Fibroblast of skin of back (primary cell): ENCODE measurements around the gene ADTRP.

Experiments
- DNase-seq: peaks from one replicate; pipeline ENCODE4 v3.0.0-alpha.2; 2013

Gene ADTRP

DNA sequence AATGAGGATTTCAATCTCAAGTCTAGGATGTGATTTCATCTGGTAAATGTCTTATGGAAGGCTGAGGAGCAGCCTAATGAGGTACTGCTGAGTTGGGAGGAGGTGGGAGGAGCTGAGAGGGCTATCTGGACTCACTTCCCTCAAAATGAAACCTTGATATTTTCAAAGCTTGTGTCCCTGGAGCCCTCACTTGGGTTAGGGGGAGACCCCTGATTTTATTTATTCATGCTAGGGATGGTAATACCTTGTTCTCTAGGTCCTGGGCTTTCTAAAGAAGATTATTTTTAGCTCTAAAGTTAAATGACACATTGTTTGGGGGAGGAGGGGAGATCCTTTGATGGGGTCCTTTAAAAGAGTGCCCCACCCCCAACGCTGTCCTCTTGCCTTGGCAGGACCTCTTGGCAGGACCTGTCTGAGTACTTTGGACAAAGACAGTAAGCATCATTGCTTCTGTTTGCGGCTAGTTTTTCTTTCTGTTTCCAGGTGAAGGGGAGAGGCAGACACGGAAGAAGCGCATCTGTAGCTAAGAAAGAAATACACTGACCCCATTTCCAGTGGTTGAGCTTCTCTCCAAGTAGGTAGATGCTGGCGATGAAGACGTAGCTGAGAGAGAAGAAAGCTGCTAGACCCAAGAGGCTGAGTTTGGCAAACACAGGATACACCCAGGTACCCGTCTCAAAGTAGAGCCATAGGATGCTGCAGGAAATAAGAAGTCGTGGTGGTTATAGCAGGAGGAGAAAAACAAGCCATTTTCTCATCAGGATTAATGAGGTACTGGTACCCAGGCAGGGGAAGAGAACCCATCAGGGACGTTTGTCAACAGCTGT lies 55.6 kb downstream of the ADTRP start:
- DNase-seq = no peak

DNA sequence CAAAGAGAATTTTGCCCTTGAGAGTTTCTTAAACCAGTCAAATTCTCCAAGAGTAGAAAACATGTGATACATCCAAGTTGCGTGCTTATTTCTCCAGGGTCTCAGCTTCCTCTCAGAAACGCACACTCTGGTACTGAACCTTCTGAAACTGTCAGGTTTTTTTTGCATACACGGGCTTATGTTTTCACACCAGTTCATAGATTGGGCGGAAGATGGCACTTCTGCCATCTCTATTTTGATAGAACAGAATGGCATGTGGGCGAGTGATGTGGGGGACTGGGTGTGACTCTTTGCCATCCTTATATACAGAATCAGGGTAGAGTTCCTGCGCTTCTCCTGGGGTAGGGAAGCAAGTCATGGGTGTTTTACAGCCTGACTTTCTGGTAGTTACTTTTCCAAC lies 56.4 kb downstream of the ADTRP start:
- DNase-seq = no peak

DNA sequence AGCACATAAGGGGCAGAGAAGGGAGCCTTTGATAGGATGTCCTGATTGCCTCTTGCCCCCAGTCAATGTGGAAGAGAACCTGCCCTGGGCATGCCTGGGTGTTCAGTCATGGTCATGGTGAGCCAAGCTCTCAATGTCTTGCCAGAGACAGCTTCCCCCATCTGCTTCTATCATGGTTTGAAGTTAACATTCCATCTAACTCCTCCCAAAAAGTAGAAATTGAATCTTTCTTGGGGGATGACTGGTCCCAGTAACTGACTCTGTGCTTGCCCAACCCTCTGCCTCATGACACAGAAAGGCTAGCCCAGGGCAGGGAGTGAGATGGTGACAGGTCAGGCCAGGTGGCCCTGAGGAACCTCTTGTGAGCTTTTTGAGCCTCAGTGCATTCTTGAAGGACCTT lies 60.1 kb downstream of the ADTRP start:
- DNase-seq = no peak

DNA sequence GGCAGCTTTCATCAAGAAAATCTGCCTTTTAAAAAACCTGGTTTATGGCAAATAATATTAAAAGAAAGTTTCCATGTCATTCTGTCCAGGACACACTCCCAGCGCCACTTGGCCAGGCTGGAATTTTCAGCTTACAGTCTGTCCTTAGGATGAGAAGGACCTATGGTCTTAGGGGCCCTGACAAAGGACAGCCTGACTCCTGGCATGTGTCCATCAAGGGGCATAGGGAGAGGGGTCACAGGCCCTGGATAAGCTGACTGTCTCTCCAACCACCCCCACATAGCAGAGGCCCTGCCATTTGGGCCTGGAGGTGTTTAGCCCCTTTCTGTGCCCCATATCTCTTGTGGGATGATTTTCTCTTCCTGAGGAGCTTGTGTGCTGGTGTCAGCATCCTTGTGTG lies 60.6 kb downstream of the ADTRP start:
- DNase-seq = no peak

DNA sequence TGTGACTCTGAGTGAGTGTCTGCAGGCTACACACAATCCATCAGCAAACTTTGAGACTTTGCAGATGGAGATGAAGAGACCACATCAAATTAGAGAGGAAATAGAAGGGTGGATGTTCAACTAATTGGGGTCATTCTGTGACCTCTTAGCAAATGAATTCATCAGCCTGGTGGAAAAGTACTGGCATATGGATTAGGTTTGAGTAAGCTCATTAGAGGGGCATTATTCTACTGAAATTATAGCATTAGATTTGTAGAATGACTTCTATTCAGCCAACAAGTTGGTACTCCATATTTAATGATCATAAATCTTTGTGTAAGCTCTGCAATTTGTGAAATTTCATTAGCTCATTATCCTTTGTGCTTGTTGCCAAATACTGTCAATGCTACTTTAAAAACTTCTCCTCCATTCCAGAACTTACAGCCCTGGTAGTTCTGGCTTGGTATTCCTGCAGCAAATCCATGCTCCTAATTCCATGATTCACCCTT lies 63.8 kb downstream of the ADTRP start:
- no peak for DNase-seq

DNA sequence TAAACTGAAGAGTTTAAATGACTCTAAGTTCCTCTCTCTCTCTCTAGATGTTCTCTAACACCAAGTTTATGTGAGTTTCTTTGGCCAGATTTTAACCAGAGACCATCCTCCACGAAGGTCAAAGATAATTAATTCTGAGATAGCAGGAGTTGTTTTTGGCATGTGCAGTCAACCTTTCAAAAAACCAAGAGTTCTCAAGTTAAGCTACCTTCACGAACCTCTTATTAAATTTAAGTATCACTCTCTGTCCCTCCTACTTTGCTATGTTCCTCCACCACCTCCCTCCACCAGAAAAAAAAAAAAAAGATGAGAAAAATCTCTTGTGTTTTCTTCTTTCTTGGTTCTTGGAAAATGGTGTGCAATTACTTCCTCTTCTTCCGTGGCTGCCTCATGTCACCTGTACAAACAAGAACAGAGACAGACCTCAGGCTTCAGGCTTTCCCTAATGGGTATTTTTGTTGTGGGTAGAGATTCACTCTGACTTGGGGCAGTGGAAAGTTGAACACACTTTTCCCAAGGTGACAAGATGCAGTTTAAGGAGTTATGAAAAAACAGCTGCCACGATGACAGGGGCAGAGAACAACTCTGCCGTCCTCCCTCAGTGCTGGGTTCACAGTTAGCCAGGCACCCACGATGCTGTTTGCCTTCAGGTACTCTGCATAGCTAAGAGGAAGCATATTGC lies 64.3 kb downstream of the ADTRP start:
- no peak for DNase-seq

DNA sequence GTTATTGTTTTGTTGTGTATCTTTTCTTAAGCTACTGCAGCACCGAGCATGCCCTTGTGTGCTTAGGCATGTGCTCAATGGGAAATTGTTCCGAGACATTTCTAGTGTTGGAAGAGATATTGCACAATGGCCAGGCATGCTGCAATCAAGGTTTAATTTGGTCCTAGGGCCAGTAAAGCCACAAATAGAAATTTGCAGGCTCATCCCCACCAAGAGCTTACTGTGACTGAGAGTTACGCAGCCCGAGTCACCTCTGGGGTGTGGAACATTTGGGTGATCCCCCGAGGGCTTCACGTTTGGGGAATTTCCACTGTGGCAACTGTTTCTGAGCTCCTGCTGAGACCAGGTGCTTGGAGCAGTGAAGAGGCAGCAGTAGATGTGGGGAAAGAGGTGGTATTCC lies 65.8 kb downstream of the ADTRP start:
- no peak for DNase-seq

DNA sequence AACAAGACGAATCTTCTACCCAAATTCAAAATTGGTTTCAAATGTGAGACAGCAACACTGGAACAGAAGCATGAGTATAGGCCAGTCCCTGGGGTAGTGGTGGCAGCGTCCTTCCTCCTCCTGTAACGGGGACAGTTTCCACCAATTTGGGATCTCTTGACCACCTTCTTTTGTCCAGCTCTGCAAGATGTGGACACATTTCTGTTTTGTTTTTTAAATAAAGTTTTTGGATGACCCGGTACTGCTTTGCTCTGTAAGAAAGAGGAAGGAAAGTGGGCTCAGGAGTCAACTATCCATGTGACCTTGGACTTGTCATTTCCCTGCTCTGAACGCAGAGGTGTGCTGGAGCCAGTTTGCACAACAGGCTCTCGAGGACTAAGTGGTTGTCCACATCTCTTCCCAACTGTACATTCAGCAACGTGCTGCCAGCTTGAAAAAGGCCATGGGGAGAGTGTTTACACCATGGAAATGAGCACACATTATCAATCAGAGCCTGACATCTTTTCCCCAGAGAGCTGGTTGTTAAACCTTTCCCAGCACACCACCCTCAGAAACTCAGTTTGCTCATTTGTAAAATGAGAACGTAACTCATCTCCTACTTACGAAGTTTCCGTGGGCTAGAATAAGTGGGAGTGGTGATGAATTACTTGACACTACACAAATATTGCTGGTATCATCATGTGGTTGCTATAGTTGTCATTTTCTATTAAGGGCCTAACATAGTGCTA lies 66.5 kb downstream of the ADTRP start:
- no peak for DNase-seq

DNA sequence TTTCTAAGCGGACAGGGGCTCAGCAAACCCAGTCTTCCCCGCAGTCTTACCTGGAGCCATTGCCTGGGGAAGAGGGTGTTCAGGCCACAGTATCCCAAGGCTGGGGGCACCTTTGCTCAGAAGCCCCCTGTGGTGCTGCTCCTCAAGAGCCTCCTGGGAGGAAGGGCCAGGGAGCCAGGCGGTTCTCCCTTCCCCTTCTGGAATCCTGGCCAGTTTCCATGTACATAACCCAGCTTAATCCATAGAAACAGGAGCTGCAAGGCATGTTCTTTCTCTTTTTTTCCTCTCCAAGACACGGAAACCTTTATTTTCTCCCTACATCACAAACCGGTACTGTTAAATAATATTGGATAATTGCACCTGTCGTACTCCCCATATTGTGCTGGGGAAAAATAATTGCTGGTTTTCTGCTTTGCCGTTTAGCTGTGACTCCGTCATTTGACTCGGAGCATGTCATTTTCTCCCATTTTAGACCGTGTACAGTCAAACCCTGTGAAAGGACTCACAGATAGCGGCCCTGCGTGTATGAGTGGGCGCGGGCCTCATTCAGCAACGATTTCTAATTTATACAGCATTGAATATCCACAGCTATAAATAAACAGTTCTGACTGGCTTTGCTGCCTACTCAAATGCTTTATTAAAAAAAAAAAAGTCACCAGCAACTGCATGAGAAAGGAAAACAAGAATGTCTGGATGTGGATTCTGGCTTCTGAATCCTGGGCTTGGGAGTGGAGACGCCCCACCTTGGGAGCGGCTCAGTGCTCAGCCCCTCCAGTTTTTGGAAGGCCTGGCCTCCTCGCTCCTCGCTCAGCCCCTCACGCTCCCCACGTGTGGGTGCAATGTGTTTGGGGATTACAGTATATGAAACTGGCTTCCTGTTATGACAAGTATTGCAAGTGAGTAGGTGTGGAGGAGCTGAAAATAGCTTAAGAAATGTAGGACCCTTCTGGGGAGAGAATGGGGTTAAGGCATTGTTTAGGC lies 67.3 kb downstream of the ADTRP start:
- DNase-seq = peak; percentile 31

DNA sequence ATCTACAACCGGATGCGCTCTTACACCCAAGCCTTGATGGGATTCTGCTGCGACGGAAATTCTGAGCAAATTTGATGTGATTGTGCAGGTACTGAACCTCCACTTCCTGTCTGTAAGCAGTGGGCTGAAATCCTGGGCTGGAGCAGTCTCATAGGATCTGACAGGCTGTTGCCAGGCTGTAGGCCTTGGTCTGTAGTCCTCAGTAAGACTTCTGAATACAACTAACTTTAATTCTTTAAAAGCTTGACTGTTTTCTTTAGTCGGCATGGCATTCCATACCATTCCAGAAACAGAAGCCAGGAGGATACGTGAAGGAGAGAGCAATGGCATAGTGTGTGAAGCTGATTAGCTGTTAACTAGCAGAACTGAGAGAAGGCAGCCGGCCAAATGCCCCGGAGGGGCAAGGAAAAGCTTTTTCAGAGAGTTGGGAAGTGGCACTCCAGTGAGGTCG lies 68.3 kb downstream of the ADTRP start:
- DNase-seq = peak; percentile 44

DNA sequence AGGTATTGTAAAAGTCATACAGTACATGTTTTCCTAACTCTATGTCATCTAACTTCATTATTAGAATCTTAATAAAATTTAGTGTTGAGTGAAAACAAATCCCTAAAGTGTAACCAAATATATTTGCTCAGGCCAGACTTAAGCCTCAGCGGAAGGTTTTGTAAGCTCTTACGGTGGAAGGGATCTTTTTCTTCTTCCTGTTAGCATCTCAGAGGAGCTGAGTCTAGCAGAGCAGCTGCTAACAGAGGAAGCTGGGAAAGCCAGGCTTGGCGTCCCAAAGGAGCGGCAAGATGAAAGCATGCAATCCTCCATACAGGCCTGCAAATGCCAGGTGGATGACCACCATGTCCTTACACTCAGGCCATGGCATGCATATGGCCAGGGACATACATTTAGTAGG lies 72.4 kb downstream of the ADTRP start:
- DNase-seq = no peak

DNA sequence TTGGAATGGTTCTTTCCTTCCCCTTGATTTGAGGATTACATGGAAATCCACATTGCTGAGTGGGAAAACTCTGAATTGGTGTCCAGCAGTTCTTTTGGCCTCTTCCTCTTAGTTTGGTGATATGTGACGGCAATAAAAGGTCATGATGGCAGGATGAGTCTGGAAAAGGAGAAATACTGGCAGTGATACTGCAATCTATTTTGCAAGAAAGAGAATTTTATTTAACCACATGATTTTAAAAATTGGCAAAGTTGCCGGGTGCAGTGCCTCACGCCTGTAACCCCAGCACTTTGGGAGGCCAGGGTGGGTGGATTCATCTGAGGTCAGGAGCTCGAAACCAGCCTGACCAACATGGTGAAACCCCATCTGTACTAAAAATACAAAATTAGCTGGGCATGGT lies 73.1 kb downstream of the ADTRP start:
- no peak for DNase-seq

DNA sequence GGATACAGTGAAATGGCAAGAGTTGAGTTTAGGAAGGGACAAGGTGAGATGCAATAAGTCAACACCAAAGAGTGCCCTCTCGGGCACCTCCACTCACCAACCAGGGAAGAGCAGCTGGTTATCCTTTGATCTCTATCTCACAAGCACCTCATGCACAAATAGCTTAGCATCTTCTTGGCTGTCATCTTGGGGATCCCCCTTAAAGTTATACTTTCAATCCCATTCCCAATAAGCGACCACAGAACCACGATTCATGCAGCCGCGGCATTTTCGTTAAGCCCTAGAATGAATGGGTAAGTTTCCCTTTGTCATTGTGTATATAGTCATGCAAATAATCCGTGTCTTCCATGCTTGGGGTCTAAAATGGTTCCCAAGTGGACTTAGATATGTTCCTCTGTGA lies 73.5 kb downstream of the ADTRP start:
- no peak for DNase-seq

DNA sequence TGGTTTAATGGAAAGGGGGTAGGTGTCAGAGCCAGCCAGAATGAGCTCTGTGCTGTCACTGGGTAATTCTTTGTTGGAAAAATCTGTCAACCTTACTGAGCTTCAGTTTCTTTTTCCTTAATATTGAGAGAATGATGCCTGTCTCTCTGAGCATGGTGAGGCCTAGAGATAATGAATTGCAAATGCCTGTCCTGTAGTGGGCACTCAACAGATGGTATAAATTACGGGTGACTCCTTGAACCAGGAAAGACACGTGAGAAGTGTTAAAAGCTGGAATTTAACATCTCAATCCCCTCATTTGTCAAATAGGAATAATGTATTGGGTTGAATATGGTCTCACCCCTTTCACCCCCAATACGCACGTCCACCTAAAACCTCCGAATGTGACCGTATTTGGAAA lies 74.9 kb downstream of the ADTRP start:
- no peak for DNase-seq

DNA sequence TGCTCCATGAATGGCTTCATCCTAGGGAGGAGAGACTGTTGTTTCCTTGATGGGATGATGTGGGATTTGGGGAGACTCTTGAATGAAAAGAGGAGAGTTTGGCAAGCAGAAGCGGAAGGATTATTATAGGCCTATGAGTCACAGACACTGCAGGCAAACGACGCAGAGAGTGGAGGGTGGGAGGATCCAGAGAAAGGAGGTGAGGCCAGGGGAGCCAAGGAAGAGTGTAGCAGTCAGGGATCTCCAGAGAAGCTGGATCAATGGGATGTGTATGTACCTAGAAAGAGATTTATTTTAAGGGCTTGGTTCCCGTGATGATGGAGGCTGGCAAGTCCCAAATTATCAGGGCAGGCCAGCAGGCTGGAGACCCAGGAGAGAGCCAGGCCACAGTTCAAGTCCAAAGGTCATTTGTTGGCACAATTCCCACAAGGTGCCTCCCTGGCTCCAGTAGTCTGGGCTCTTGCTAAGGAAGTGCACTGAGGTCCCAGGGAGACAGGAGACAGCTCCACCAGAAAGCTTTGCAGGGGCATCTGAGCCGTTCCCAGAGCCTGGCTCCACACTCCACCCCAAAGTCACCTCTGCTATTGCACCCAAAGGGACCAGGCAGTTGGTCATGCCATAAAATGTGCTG lies 76.0 kb downstream of the ADTRP start:
- peak; percentile 35 for DNase-seq

DNA sequence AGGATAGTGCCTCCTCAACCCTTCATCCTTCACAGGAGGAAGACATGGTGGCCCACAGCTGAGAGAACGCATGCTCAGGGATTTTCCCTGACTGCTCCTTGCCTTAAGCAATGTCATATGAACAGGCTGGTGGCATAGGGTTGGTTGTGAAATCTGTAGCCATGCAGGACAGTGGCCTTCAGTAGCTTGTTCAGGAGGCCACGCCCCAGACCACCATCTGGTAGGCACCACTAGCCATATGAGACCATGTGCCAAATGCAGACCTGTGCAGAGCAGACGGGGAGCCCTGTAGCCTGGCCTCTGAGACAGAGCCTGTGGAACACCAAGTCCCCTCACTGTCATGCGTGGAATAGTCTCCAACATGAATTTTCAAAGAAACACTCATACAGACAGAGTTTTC lies 76.5 kb downstream of the ADTRP start:
- DNase-seq = no peak

DNA sequence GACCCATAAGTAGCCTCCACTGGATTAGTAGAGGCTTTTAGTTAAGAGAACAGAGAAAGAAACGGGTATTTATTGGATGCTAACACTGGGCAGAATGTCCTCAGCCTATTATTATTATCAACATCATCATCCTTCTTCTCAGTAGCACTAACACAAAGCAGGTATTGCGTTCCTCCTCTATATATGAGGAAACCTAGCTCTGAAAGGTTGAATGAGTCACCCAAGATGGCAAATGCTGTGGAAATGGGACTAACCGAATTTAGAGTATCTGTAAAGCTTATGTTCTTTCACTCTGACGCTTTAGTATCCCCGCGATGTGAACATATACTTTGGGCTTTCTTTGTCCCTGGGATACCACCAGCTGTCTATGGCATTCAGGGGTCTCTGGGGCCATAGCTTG lies 77.0 kb downstream of the ADTRP start:
- no peak for DNase-seq

DNA sequence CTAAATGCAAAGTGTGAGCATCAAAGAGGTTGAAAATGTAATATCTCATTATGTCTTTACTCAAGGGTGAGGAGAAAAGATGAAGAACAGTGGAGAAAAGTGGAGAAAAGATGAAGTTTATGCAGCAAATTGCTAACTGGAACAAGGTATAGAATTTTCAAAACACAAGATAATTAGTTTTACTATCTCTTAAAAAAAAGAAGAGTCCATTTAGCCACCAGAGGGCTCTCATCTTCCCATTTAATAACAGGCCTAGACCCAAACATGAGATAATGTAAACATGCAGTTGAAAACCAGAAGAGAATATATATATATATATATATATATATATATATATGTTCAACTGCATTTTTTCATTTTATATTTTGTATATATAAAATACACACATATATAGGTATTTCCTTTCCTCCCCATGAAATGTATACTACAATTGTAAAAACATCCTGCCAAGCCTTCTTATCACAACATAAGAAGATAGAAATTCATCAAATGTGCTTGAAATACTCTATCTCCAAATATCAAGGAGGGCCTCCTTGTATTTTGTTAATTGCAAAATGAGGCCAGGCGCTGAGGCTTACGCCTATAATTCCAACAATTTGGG lies 78.4 kb downstream of the ADTRP start:
- peak; percentile 73 for DNase-seq

DNA sequence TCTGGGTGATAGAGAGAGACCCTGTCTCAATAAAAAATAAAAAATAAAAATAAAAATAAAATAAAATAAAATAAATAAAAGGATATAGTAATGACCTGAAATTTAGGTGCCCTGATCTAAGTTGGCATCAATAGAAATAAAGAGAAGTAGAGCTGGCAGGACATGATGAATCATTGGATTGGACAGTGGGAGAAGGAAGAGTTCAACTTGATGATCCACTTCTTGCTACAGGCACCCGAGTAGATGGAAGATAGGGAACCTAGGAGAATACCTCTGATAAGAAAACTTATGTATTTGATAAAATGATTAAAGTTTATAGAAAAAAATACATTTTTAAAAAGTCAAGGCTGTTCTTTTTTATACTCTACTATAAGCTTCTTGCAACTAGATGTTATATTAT lies 79.0 kb downstream of the ADTRP start:
- DNase-seq = no peak

DNA sequence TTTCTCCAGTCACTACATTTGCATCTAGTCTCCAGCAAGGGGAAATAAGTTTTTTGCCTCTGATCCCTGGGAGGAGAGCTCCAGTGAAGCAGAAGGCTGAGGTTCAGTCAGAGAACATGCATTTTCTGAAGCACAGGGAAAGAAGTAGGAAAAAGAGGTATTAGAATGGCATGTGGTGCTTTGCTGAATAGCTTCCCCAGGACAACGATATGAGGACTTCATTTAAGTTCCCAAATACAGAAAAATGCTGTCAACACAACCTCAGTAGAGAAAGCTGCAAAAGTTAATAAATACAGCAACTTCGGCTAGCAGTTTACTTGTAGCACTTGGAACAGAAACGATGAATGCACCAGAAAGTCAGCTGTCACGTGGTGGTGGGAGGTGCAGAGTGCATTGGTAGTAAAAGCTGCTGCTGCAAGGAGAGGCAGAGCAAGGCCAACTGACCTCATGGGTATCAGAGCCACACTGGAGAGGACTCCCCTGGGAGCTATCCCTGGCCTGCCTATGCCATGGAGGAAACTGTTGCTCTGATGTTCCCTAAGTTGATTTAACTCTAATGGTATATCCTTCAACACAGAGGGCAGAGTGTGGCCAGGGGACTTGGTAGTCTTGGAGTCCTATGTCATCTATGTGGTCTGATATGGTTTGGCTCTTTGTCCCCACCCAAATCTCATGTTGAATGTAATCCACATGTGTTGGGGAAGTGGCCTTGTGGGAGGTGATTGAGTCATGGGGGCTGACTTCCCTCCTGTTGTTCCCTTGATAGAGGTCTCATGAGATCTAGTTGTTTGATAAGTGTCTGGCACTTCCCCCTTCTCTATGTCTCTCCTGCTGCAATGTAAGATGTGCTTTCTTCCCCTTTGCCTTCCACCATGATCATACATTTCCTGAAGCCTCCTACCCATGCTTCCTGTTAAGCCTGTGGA lies 85.9 kb downstream of the ADTRP start:
- no peak for DNase-seq
